AG08395 (cell line): Measurements from ENCODE around the gene WNT1.
A peak's percentile ranks its signal among the peaks of the same experiment; 100 is the strongest.

ENCODE experiments used
- DNase-seq: peaks from one replicate; pipeline ENCODE4 v3.0.0; 2012; ENCODE audit warnings: mixed read lengths, low spot score

The WNT1 gene

DNA sequence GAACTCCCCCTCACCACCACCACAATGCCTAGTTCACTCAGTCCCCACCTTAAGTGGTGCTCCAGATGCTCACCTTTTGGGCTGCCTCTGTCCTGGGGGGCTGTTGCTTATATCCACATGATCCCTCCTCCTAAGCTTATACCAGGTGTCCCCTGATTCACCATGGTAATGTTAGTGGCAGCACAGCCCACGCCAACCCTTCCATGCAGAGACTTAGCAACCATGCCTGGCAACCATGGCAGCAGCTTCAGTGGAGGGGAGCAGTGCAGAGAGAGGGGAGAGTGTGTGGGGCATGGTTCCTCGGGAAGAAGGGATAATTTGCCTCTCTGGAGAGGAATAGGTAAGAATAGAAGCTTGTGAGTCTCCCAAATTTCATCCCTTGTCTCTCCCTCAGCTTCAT, 22.2 kb downstream of the WNT1 start:
- no peak for DNase-seq

DNA sequence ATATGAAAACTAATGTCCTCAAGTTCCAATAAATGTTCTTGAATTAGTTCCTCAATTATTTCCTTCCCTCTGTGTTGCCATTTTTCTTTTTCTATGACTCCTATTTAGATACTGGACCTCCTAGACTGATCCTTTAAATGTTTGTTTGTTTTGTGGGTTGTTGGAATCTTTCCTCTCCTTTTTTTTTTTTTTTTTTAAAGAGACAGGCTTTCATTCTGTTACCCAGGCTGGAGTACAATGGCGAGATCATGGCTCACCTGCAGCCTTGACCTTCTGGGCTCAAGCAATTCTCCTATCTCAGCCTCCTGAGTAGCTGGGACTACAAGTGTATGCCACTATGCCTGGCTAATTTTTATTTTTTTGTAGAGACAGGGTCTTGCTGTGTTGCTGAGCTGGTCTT, 30.8 kb downstream of the WNT1 start:
- no peak for DNase-seq

DNA sequence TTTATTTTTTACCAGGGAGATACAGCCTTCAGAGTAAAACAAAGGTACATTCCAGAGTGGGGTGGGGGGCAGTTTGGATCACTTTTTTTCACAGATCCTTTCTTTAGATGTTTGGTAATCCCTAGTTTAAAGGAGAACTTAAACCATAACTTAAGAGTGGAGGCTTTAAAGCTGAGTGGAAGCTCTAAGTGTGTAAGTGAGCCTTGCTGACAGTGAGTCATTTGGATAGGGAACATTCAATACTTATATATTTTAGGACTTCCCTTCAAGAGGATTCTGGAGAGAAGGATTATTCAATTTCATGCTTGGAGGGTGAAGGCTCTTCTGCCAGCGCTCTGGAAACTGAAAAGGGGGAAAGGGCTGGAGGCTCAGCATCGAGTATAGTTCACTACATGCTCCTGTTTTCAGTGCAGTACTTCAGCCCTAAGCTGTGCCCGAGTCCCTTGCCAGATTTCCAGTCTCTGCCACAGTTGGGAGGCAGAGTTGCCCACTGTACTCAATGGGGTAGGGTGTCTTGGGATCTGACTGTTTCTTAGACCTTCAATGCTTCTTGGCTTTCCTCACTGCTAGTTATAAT, 32.1 kb downstream of the WNT1 start:
- no peak for DNase-seq

- no peak for DNase-seq
Observed at GRCh38 chr12:49012739-49013138, 34.6 kb downstream of the WNT1 start.

- no peak for DNase-seq
Observed at GRCh38 chr12:49013428-49013827, 35.3 kb downstream of the WNT1 start.

DNA sequence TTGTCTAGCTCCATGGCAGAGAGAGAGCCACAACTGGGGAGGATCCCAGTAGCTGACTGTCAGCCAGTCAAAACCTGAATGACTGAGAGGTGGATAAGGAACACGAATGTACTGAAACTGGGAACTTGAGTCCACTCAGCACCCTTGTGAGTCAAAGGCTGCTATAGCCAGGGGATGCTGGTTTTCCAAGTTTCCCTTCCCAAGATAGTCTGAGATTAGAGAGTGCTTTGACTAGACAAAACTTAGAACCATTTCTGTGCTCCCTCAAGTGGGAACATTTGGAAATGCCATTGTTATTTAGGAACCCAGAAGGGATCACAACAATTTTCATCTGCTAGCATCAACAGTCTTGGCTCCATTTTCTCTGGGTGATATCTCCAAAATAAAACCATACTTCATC, 36.4 kb downstream of the WNT1 start:
- peak; percentile 45 for DNase-seq

GRCh38 chr12:49015196-49015595, 37.1 kb downstream of the WNT1 start:
- DNase-seq = no peak

DNA sequence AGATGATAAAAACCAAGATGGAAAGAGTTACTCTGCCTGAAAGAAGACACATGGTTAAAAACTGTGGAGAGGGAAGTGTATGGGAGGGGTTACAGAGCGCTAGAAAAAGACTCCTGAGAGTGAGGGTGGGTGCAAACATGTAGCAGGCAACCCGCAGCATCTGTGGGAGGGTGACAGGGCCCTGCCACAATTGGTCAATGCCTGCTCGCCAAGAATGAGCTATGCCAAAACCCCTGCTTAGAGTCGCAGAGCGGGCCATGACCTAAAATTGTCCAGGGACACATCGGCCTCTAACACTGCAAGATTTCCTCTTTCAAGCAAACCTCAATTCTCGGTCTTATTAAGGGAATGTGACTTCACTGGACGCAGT, 39.8 kb downstream of the WNT1 start:
- DNase-seq = peak; percentile 59

- DNase-seq = peak; percentile 99
Observed at GRCh38 chr12:49018261-49019119, 40.4 kb downstream of the WNT1 start, which contains the start of gene PRKAG1. PRKAG1 (minus strand) TSS chr12:49018776; CDS start chr12:49018740, 36 bp downstream.

GRCh38 chr12:49019120-49019430, 41.0 kb downstream of the WNT1 start:
- DNase-seq = no peak

- DNase-seq = peak; percentile 35
Observed at GRCh38 chr12:49019443-49020324, 41.6 kb downstream of the WNT1 start.

DNA sequence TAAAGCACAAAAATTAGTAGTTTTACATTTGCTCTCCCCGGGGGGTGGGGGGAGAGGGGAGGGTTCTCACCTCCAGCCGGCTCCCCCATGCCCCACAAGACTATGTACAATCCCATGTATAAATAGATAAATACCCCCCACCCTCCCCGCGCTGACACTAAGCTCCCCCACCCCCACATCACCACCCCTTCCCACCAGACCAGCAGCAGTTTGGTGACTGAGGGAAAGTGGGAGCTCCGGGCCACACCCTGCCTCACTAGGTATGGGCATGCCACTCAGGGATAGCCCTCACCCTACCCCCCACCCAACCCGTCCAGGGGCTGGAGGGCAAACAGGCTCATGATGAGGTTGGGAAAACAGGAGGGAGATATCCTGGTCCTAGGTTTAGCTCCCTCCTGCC, 42.3 kb downstream of the WNT1 start:
- no peak for DNase-seq

- no peak for DNase-seq
Observed at GRCh38 chr12:49021292-49021915, 43.3 kb downstream of the WNT1 start.

GRCh38 chr12:49022558-49023178, 44.5 kb downstream of the WNT1 start:
- DNase-seq = no peak

DNA sequence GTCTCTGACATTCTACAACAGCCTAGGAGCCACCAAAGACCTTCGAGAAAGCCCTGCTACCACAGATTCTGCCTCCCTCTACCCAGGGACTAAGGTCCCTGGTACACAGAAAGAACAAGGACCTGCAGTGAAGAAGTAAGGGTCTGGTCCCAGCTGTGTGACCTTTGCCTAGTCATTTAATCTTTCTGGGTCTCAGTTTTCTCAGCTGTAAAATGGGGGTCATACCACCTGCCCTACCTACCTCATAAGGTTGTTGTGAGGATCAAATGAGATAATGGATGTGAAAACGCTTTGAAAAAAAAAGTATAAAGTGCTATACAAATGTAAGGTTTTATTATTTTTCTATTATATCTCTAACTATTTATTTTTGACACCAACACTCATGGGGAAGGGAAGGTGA, 45.7 kb downstream of the WNT1 start:
- DNase-seq = no peak

DNA sequence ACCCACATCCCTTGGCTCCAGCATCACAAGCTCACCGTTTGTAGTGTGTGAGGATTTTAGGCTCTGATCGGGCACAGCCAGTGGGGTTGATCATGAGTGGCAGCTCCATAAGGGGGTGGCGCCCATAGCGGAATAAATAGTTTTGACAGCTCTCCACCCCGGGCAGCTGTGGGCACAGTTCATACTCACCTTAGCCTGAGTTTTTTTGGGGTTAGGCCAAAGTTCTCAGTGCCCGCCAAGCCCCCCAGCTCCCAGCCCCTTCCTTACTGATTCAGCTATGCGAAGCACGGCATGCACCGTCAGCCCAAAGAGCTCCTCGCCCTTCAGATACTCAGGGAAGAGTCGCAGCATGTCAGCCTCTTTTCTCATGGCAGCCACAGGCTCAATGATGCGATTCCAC, 46.4 kb downstream of the WNT1 start:
- no peak for DNase-seq

- DNase-seq = no peak
Observed at GRCh38 chr12:49025463-49025862, 47.3 kb downstream of the WNT1 start.

GRCh38 chr12:49026101-49026500, 48.0 kb downstream of the WNT1 start:
- no peak for DNase-seq

GRCh38 chr12:49026678-49027480, 48.8 kb downstream of the WNT1 start:
- DNase-seq = no peak

GRCh38 chr12:49027846-49028555, 49.9 kb downstream of the WNT1 start:
- DNase-seq = no peak
